Activated naive CD8-positive, alpha-beta T cell treated with anti-CD3 and anti-CD28 coated beads, Interleukin-2, amount 50 U/mL, for 24 hours (primary cell): ENCODE results near the gene IMP3.
"Not testable (repeated sequence)": the region's sequence is repeated elsewhere in the genome, so short reads cannot be mapped to it uniquely, and the experiment has no call there.

Experiments
- ATAC-seq: fragments of 150-1000 bp; cut with Tn5 transposase; one replicate; pipeline ENCODE4 v1.10.0; 2021
- DNase-seq: peaks from one replicate; pipeline ENCODE4 v3.0.0; 2021
- H3K27ac Mint-ChIP-seq: one replicate; pipeline ENCODE4 v1.8.0; 2021; ENCODE audit warnings: mild to moderate bottlenecking, mixed read lengths
- H3K27me3 Mint-ChIP-seq: one replicate; pipeline ENCODE4 v1.8.0; 2021; ENCODE audit warnings: mixed read lengths
- H3K36me3 Mint-ChIP-seq: one replicate; pipeline ENCODE4 v1.8.0; 2021; ENCODE audit warnings: low read depth, mixed read lengths
- H3K4me1 Mint-ChIP-seq: one replicate; pipeline ENCODE4 v1.8.0; 2021; ENCODE audit warnings: mixed read lengths
- H3K4me3 Mint-ChIP-seq: one replicate; pipeline ENCODE4 v1.8.0; 2021; ENCODE audit warnings: mild to moderate bottlenecking, moderate library complexity, mixed read lengths
- H3K9me3 Mint-ChIP-seq: one replicate; pipeline ENCODE4 v1.8.0; 2021; ENCODE audit warnings: mixed read lengths

The IMP3 gene

GRCh38 chr15:75648156-75649000 is 8.4 kb upstream of the IMP3 start:
- Mint-ChIP-seq H3K4me1 (peaks cover 37% of the 10 kb centered on the region), H3K9me3 (no peaks in the 10 kb centered on the region), H3K27ac (no peak overlapping the region), H3K36me3 (no peaks in the 10 kb centered on the region), H3K4me3 (peak overlapping the region; percentile 83), H3K27me3 (peaks cover 2% of the 10 kb centered on the region)
- peak; percentile 15 for DNase-seq
- no peak for ATAC-seq

GRCh38 chr15:75647370-75648155 is 7.5 kb upstream of the IMP3 start, which contains the start of gene SNX33:
SNX33 (plus strand) TSS chr15:75647912; CDS start chr15:75649103, 1,191 bp downstream.
- Mint-ChIP-seq H3K4me1 (peaks cover 37% of the 10 kb centered on the region), H3K27me3 (peaks cover 2% of the 10 kb centered on the region), H3K4me3 (peak within 1 kb of the TSS; percentile 83), H3K9me3 (no peaks in the 10 kb centered on the region), H3K27ac (peak within 1 kb of the TSS; percentile 70), H3K36me3 (no peaks in the 10 kb centered on the region)
- peak; percentile 70 for DNase-seq
- ATAC-seq = peak; percentile 58

DNA sequence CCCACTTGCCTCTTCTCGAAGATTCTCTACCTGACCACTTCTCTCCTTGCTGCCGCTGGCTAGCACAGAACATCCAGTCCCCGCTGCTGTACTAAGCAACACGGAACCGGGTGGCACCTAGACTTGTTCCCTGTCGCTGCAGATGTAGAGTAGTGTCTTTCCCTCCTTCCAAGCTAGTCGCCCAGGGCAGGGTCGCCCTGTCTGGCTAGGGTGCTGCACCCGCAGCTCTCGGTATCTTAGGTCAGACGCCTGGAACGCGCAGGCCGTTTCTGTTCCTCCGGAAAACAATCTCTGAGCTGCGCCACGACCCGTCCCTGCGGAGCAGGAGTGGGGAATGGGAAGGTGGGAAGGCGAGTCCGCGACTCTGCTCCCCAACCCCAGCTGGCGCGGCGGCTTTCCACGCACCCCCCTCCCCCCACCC is 6.9 kb upstream of the IMP3 start:
- no peaks in the 10 kb centered on the region for H3K36me3 Mint-ChIP-seq
- peak overlapping the region; percentile 70 for H3K27ac Mint-ChIP-seq
- H3K4me3 Mint-ChIP-seq = peak overlapping the region; percentile 80
- DNase-seq (no peak), ATAC-seq (peak; percentile 22)
- no peaks in the 10 kb centered on the region for H3K9me3 Mint-ChIP-seq
- H3K27me3 Mint-ChIP-seq = peaks cover 2% of the 10 kb centered on the region
- H3K4me1 Mint-ChIP-seq = peaks cover 36% of the 10 kb centered on the region

GRCh38 chr15:75646112-75646943 is 6.3 kb upstream of the IMP3 start:
- peak overlapping the region; percentile 70 for H3K27ac Mint-ChIP-seq
- no peaks in the 10 kb centered on the region for H3K9me3 Mint-ChIP-seq
- H3K27me3 Mint-ChIP-seq = peaks cover 2% of the 10 kb centered on the region
- peaks cover 31% of the 10 kb centered on the region for H3K4me1 Mint-ChIP-seq
- DNase-seq (no peak), ATAC-seq (no peak)
- peak overlapping the region; percentile 80 for H3K4me3 Mint-ChIP-seq
- no peaks in the 10 kb centered on the region for H3K36me3 Mint-ChIP-seq

DNA sequence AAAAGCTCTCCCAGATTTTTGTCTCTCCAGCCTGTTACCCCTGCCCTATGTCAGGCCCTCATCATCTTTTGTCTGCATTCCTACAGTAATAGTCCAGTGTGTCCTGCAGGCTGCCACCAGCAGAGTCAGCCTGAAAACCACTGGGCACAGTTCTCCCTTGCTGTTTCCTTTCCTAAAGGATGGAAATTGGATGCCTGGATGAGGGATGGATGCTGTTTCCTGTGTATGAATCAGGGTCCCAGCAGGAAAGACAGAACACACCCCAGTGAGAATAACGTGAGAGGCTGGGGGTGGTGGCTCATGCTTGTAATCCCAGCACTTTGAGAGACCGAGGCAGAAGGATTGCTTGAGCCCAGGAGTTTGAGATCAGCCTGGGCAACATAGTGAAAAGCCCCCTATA is 4.4 kb upstream of the IMP3 start:
- no peaks in the 10 kb centered on the region for H3K9me3 Mint-ChIP-seq
- ATAC-seq (no peak), DNase-seq (no peak)
- H3K27me3 Mint-ChIP-seq = peaks cover 2% of the 10 kb centered on the region
- peaks cover 21% of the 10 kb centered on the region for H3K4me1 Mint-ChIP-seq
- no peak overlapping the region for H3K4me3 Mint-ChIP-seq
- H3K36me3 Mint-ChIP-seq = peaks cover 2% of the 10 kb centered on the region
- H3K27ac Mint-ChIP-seq = no peak overlapping the region

- no peak for ATAC-seq
- Mint-ChIP-seq H3K27ac (no peak overlapping the region), H3K27me3 (no peaks in the 10 kb centered on the region), H3K4me1 (peaks cover 29% of the 10 kb centered on the region), H3K4me3 (no peak overlapping the region), H3K9me3 (no peaks in the 10 kb centered on the region), H3K36me3 (peaks cover 27% of the 10 kb centered on the region)
- no peak for DNase-seq
Measured at GRCh38 chr15:75641603-75642002, 1.6 kb upstream of the IMP3 start.

- Mint-ChIP-seq H3K4me1 (peaks cover 28% of the 10 kb centered on the region), H3K27ac (peak overlapping the region; percentile 97), H3K9me3 (no peaks in the 10 kb centered on the region), H3K27me3 (no peaks in the 10 kb centered on the region), H3K36me3 (peaks cover 27% of the 10 kb centered on the region), H3K4me3 (peak overlapping the region; percentile 98)
- no peak for ATAC-seq
- DNase-seq = no peak
Measured at GRCh38 chr15:75641179-75641503, 1.1 kb upstream of the IMP3 start.

DNA sequence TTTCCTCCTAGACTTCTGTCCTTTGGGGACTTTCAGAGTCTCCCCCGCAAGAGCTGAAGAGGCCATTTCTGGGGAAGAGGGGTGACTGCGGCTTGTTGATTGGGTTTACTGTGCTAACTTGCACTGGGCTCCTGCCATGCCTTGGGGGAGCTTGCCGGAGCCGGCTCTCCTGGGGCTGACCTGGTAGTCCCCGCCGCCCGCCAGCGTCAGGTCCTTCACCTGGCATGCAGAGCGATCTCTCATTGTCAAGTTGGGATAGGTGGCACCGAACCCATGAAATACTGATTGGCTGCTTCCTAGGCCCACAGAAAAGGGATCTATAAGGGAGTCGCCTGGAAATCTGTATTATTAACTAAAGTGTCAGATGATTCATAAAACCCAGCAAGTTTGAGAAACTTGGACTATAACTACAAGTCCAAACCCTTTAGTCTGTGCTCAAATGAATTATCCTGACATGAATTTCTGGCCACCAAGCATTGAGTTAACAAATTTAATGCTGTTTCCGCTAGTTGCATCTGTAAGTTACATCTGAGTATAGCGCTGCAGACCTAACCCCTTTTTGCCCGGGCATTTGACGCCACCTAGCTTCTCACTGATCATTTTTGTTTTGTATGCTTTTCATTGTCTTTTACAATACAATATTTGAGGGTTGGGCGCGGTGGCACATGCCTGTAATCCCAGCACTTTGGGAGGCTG is 607 bp upstream of the IMP3 start:
- peaks cover 32% of the 10 kb centered on the region for H3K4me1 Mint-ChIP-seq
- ATAC-seq (peak; percentile 47), DNase-seq (peak; percentile 55)
- peaks cover 27% of the 10 kb centered on the region for H3K36me3 Mint-ChIP-seq
- no peaks in the 10 kb centered on the region for H3K27me3 Mint-ChIP-seq
- peak overlapping the region; percentile 98 for H3K4me3 Mint-ChIP-seq
- H3K27ac Mint-ChIP-seq = peak overlapping the region; percentile 97
- no peaks in the 10 kb centered on the region for H3K9me3 Mint-ChIP-seq

- H3K4me3 Mint-ChIP-seq = peak overlapping the region; percentile 98
- H3K27me3 Mint-ChIP-seq = no peaks in the 10 kb centered on the region
- peaks cover 30% of the 10 kb centered on the region for H3K4me1 Mint-ChIP-seq
- H3K36me3 Mint-ChIP-seq = peaks cover 27% of the 10 kb centered on the region
- peak overlapping the region; percentile 97 for H3K27ac Mint-ChIP-seq
- no peaks in the 10 kb centered on the region for H3K9me3 Mint-ChIP-seq
- peak; percentile 2 for ATAC-seq
- no peak for DNase-seq
Measured at GRCh38 chr15:75639191-75639708, 774 bp downstream of the IMP3 start.

GRCh38 chr15:75637245-75638009 is 2.6 kb downstream of the IMP3 start:
- H3K4me3 Mint-ChIP-seq = peak overlapping the region; percentile 98
- no peaks in the 10 kb centered on the region for H3K9me3 Mint-ChIP-seq
- H3K4me1 Mint-ChIP-seq = peaks cover 30% of the 10 kb centered on the region
- H3K27me3 Mint-ChIP-seq = no peaks in the 10 kb centered on the region
- no peak for ATAC-seq
- peaks cover 27% of the 10 kb centered on the region for H3K36me3 Mint-ChIP-seq
- peak overlapping the region; percentile 97 for H3K27ac Mint-ChIP-seq
- no peak for DNase-seq

DNA sequence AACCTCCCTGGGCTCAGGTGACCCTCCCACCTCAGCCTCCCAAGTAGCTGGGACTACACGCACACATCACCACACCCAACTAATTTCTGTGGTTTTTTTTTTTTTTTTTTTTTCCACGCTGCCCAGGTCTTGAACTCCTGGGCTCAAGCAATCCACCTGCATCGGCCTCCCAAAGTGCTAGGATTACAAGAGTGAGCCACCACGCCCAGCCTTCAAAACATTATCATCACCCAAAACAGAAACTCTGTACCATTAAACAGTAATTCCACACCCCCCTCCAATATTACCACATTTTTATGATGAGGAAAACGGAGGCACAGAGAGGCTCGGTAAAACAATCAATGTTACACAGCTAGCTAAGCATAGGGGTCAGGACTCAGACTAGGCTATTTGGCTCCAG is 4.0 kb downstream of the IMP3 start:
- ATAC-seq = no peak
- Mint-ChIP-seq H3K4me3 (no peak overlapping the region), H3K4me1 (peaks cover 28% of the 10 kb centered on the region), H3K27ac (no peak overlapping the region), H3K9me3 (no peaks in the 10 kb centered on the region), H3K27me3 (no peaks in the 10 kb centered on the region), H3K36me3 (peaks cover 27% of the 10 kb centered on the region)
- DNase-seq = no peak

DNA sequence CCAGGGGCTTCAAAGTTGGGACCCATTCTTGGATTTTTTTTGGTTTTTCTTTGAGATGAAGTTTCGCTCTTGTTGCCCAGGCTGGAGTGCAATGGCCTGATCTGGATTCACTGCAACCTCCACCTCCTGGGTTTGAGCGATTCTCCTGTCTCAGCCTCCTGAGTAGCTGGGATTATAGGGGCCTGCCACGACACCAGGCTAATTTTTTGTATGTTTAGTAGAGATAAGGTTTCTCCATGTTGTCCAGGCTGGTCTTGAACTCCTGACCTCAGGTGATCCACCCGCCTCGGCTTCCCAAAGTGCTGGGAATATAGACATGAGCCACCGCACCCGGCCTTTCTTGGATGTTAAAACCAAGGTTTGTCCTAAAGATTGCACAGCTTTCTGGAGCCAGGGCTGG is 6.1 kb downstream of the IMP3 start:
- H3K36me3 Mint-ChIP-seq = peaks cover 21% of the 10 kb centered on the region
- not testable (repeated sequence) for H3K4me3 Mint-ChIP-seq, H3K27ac Mint-ChIP-seq, H3K27me3 Mint-ChIP-seq, DNase-seq, H3K9me3 Mint-ChIP-seq, ATAC-seq
- peaks cover 25% of the 10 kb centered on the region for H3K4me1 Mint-ChIP-seq

DNA sequence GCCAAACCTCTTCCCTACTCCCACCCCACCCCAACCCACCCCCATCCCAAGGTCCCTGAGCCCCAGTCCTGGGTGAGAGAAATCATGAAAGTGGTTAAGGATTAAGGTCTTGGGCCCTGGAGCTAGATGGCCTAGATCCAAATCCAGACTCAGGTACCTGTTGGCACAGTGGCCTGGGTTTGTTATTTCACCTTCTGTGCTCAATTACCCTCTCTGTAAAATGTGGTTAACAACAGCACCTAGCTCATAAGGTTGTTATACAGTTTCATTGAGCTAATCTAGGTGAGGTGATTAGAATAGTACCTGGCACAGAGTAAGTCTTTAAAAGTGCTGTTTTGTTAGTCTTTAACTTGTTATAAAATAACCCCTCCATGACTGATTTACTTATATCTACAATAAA is 8.1 kb downstream of the IMP3 start:
- no peak overlapping the region for H3K27ac Mint-ChIP-seq
- no peak for DNase-seq
- H3K36me3 Mint-ChIP-seq = peaks cover 2% of the 10 kb centered on the region
- H3K4me1 Mint-ChIP-seq = peaks cover 13% of the 10 kb centered on the region
- H3K9me3 Mint-ChIP-seq = no peaks in the 10 kb centered on the region
- no peak for ATAC-seq
- H3K27me3 Mint-ChIP-seq = no peaks in the 10 kb centered on the region
- no peak overlapping the region for H3K4me3 Mint-ChIP-seq
